Measurements from ENCODE around the gene TK2.

The TK2 gene

DNA sequence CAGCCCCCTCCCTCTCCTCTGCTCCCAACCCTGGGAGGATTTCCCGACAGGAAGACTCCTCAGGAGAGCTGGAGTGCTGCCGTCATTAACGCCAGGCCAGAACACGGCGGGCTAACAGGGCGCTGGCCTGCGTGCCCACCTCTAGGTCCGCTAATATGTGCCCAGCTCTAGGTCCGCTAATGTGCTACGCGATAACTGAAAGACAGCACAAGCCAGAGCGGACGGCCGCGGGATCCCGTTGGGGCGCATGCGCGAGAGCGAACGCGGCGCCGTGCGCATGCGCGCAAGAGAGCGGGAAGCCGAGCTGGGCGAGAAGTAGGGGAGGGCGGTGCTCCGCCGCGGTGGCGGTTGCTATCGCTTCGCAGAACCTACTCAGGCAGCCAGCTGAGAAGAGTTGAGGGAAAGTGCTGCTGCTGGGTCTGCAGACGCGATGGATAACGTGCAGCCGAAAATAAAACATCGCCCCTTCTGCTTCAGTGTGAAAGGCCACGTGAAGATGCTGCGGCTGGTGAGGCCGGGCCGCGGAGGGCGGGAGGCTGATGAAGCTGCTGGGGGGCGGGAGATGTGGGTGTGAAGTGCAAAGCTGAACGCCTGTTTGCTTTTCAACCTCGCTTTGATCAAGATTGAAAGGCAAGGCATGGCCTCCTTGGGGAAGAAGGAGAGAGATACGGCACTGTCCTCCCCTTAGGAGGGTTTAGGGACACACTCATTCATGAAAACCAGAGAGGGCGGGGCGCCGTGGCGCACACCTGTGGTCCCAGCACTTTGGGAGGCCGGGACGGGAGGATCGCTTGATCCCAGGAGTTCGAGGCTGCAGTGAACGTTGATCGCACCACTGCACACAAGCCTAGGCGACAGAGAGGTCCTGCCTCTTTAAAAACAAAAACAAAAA is 2.6 kb upstream of the TK2 start, which contains the start of gene CKLF:
TSS of gene CKLF (plus strand) at position 291 of the 892 bp plus-strand sequence. CDS start at position 431, 140 bp downstream.
- H3K79me2 ChIP-seq, result peaks cover 6% of the 10 kb centered on the region
- peak within 1 kb of the TSS; percentile 76 for H3K4me2 ChIP-seq (ENCODE audit: low read length)
- H3K27me3 ChIP-seq (ENCODE audit: control insufficient read depth, insufficient read depth, low read length), result no peaks in the 10 kb centered on the region
- no peaks in the 10 kb centered on the region for H3K36me3 ChIP-seq (ENCODE audit: control insufficient read depth, insufficient read depth, low read length)
- peaks cover 15% of the 10 kb centered on the region for H3K4me1 ChIP-seq
- no peak within 1 kb of the TSS for H3K9ac ChIP-seq
- H3K4me3 ChIP-seq (ENCODE audit: low read depth, low read length), result peak within 1 kb of the TSS; percentile 70
- peak within 1 kb of the TSS; percentile 87 for H3K27ac ChIP-seq
- peak within 1 kb of the TSS; percentile 97 for H2AFZ ChIP-seq
- TF ChIP-seq, protein P1, sequence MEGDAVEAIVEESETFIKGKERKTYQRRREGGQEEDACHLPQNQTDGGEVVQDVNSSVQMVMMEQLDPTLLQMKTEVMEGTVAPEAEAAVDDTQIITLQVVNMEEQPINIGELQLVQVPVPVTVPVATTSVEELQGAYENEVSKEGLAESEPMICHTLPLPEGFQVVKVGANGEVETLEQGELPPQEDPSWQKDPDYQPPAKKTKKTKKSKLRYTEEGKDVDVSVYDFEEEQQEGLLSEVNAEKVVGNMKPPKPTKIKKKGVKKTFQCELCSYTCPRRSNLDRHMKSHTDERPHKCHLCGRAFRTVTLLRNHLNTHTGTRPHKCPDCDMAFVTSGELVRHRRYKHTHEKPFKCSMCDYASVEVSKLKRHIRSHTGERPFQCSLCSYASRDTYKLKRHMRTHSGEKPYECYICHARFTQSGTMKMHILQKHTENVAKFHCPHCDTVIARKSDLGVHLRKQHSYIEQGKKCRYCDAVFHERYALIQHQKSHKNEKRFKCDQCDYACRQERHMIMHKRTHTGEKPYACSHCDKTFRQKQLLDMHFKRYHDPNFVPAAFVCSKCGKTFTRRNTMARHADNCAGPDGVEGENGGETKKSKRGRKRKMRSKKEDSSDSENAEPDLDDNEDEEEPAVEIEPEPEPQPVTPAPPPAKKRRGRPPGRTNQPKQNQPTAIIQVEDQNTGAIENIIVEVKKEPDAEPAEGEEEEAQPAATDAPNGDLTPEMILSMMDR (IDR thresholded peaks at IDR 0.05), result no peak
- H3K9me3 ChIP-seq (ENCODE audit: control insufficient read depth, low read length), result no peaks in the 10 kb centered on the region

DNA sequence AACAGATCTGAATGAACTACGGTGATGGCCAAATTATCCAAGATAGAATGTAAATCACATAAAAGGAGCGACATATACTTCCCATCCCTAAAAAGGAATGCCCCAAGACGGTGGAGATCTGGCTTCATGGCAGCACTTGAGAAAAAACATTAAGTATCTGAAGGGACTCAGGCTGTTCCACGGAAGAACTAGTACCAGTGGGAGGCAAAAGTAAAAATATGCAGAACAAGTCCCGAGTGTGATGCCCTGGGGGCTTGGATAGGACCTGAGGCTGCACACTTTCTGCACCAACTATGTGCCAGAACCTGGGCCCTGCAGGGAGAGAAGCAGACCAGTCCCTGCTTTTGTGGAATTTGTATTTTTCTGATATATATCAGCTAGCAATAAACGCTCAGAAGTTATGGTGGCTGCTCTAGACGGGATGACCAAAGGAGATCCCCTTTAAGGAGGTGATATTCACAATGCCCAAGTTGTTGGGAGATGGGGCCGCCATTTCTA is 1.9 kb upstream of the TK2 start:
- peaks cover 6% of the 10 kb centered on the region for H3K79me2 ChIP-seq
- H2AFZ ChIP-seq, result peak overlapping the region; percentile 97
- peak overlapping the region; percentile 70 for H3K4me3 ChIP-seq (ENCODE audit: low read depth, low read length)
- H3K9ac ChIP-seq, result no peak overlapping the region
- peak overlapping the region; percentile 76 for H3K4me2 ChIP-seq (ENCODE audit: low read length)
- H3K36me3 ChIP-seq (ENCODE audit: control insufficient read depth, insufficient read depth, low read length), result no peaks in the 10 kb centered on the region
- H3K27ac ChIP-seq, result peak overlapping the region; percentile 87
- H3K27me3 ChIP-seq (ENCODE audit: control insufficient read depth, insufficient read depth, low read length), result no peaks in the 10 kb centered on the region
- H3K9me3 ChIP-seq (ENCODE audit: control insufficient read depth, low read length), result no peaks in the 10 kb centered on the region
- peaks cover 15% of the 10 kb centered on the region for H3K4me1 ChIP-seq
- TF ChIP-seq, protein P1 (IDR thresholded peaks at IDR 0.05), result no peak

DNA sequence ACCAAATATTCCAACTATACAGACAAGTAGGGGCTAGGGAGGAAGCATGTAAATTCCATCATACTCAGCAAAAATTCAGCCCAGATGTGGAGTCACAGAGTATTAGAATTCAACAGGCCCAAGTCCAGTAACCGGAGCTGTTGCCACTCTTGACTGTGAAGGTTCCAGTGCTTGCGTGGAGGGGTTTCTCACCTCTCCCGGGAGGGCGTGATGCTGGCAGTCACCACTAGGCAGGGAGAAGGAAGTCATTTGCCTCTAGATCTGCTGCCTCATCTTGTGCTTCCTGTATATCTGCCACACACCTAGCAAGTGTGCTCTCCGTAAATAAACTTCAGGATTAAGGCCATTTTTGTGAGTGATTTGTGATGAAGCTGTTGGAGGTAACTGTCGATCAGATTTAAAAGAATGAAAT is 1.4 kb upstream of the TK2 start:
- Histone ChIP-seq H3K4me3 (ENCODE audit: low read depth, low read length) (no peak overlapping the region), H3K27me3 (ENCODE audit: control insufficient read depth, insufficient read depth, low read length) (no peaks in the 10 kb centered on the region), H3K36me3 (ENCODE audit: control insufficient read depth, insufficient read depth, low read length) (no peaks in the 10 kb centered on the region), H3K4me2 (ENCODE audit: low read length) (no peak overlapping the region), H3K27ac (peak overlapping the region; percentile 8), H3K4me1 (peaks cover 15% of the 10 kb centered on the region), H3K9ac (no peak overlapping the region), H3K9me3 (ENCODE audit: control insufficient read depth, low read length) (no peaks in the 10 kb centered on the region), H3K79me2 (peaks cover 6% of the 10 kb centered on the region), H2AFZ (peak overlapping the region; percentile 97)
- TF ChIP-seq, protein P1 (IDR thresholded peaks at IDR 0.05), result no peak

DNA sequence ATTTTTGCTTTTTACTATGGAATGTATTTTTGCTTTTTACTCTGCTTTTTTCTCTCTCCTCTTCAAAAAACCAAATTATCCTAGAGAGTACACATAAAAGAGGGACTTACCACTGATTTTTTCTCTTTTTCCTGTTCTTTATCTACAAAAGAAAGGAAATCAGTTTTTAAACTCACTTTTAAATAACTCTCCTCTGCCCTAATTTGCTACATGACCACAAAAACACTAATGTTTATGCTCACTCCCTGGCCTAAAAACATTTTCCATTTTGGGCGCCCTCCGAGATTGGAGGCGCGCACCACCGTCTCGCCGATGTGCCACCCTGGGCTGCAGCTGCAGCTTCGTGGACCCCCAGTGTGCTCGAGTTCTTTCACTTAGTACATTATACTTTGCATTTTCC is 1.1 kb downstream of the TK2 start:
- Histone ChIP-seq H3K79me2 (peaks cover 6% of the 10 kb centered on the region), H3K36me3 (ENCODE audit: control insufficient read depth, insufficient read depth, low read length) (no peaks in the 10 kb centered on the region), H3K4me2 (ENCODE audit: low read length) (peak overlapping the region; percentile 97), H3K9ac (peak overlapping the region; percentile 64), H3K27ac (peak overlapping the region; percentile 83), H3K4me3 (ENCODE audit: low read depth, low read length) (peak overlapping the region; percentile 78), H2AFZ (peak overlapping the region; percentile 93), H3K9me3 (ENCODE audit: control insufficient read depth, low read length) (no peaks in the 10 kb centered on the region), H3K4me1 (peaks cover 15% of the 10 kb centered on the region), H3K27me3 (ENCODE audit: control insufficient read depth, insufficient read depth, low read length) (no peaks in the 10 kb centered on the region)
- TF ChIP-seq, protein P1 (IDR thresholded peaks at IDR 0.05), result no peak
